ENCODE data around the gene MBD1.
A peak's percentile ranks its signal among the peaks of the same experiment; 100 is the strongest.
"Not testable (repeated sequence)": the region's sequence is repeated elsewhere in the genome, so short reads cannot be mapped to it uniquely, and the experiment has no call there.

MBD1 gene, protein sequence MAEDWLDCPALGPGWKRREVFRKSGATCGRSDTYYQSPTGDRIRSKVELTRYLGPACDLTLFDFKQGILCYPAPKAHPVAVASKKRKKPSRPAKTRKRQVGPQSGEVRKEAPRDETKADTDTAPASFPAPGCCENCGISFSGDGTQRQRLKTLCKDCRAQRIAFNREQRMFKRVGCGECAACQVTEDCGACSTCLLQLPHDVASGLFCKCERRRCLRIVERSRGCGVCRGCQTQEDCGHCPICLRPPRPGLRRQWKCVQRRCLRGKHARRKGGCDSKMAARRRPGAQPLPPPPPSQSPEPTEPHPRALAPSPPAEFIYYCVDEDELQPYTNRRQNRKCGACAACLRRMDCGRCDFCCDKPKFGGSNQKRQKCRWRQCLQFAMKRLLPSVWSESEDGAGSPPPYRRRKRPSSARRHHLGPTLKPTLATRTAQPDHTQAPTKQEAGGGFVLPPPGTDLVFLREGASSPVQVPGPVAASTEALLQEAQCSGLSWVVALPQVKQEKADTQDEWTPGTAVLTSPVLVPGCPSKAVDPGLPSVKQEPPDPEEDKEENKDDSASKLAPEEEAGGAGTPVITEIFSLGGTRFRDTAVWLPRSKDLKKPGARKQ

DNA sequence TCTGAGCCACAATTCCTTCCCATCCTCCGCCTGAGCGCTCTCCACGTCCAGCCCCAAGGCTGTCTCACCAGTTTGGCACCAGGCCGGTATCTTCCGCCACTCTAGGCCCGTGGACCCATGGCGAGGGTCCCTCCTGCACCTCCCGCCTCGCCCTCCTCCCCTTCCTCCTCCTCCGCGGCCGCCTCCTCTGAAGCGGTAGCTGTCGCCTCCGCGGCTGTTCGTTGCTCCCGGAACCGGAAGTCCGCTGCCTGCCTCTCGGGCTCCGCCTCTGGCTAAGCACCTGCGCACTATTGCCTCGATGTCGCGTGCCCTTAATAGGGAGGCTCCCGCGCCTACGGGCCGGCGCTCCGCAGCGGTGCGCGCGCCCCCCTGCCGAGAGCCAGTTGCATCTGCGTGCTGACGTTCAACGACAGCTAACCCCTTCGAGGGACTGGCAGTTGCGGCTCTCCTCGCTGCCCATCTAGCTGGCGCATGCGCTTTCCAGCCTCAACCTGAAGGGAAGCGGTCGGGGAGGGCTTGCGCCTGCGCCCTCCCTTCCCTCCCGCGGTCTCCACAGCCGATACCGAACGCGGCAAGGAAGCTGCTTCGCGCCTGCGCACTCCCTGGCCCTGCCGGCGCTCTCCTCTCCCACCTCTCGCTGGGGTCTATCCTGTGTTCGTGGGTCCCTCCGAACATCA is at the start of gene MBD1:
Gene MBD1 (minus strand): TSS at position 229 of the 677 bp plus-strand sequence. CDS start 1,531 bp downstream, outside the sequence.
- DNase-seq: peak; percentile 95

DNA sequence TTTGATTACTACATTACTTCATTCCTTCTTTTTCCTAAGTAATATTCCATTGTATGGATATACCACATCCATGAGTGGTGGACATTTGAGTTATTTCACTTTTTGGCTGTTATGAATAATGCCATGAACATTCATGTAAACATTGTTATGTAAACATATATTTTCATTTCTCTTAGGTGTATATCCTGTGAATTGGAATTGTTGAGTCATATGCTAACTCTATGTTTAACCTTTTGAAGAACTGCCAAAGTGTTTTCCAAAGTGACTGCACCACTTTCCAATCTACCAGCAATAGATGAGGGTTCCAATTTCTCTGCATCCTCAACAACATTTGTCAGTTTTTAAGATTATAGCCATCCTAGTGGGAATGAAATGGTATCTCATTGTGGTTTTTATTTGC is 48.9 kb upstream of the MBD1 start:
- DNase-seq: no peak

DNA sequence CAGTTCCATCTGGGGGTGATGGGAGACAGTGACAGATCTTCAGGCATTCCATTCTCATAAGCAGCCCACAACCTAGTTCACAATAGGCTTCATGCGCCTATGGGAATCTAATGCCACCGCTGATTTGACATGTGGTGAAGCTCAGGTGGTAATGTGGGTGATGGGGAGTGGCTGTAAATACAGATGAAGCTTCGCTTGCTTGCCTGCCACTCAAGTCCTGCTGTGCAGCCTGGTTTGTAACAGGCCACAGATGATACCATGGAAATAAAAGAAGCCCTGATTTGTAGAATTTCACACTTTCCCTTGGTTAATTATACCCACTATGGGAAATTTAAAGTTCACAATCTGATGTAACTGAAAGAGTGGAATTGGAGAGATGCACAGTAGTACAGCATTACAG is 46.7 kb upstream of the MBD1 start:
- DNase-seq: no peak

DNA sequence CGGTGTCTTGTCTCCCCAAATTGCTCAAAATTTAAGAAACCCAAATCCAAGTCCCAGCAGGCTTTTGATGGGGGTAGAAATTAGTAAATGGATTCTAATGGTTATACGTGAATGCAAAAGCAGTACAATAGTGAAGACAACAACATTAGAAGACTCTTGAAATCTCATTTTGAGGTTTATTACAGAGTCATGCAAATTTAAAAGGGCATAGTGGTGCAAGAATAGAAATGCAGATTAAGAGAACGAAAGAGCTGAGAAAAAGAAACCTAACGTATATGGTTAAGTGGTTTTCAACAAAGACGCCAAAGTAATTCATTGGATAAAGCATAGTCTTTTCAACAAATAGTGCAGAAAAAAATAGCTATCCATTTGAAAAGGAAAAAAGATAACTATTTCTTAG is 39.4 kb upstream of the MBD1 start:
- no peak for DNase-seq

DNA sequence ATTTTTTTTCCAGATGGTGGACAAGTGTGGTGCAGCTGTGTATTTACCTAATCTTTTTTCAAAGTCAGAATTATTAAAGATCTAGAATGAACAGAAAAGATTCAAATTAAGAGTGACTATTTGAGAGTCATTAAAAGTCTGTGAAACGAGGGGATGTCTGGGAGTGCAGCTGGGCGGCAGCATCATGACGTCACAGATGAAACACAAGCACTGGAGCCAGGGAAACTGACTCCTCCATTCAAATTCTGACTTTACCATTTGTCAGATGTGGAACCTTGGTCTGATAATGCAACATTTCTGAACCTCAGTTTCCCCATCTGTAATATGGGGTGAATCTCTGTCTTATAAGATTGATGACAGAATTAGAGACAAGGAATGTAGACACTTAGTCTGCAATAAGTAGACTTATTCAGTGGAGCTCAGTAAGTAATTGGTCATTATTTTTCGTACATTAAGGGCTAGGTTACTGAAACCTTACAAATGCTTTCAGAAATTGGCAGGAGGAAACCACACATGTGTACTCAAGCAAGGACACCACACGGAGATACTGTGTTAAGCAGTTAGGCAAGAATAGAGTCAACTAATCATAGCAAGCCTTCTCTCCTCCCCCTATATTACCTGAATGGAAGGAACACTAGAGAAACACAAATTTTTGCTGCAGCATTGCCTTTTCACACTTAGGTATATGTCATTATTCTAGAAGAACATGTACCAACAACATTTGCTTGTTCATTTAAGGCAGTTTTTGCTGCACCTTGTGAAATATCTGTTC is 34.0 kb upstream of the MBD1 start:
- no peak for DNase-seq

DNA sequence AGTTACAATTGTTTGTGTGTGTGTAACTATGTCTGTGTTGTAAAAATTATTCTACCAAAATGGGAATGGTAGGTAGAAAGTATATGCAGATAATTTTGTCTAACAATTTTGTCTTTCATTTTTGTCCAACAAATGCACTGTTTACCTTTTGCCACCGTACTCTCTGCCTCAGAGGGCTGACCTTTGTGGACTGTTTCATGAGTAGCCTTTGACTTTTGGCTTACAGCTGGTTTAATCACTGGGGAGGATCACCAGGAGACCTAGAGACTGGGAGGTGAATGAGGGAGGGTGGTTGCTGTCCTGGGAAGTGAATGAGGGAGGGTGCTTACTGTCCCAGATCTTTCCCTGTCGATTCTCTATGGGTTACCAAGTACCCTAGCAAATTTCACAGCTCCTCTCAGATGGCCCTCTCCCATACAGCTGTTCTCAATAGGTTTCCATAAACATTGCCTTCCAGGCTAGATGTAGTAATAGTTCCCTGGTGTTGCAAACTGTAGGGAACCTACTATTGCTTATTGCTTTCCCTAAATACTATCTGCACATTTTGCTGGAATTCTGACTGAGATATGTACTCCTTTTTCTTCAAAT is 32.6 kb upstream of the MBD1 start:
- no peak for DNase-seq

DNA sequence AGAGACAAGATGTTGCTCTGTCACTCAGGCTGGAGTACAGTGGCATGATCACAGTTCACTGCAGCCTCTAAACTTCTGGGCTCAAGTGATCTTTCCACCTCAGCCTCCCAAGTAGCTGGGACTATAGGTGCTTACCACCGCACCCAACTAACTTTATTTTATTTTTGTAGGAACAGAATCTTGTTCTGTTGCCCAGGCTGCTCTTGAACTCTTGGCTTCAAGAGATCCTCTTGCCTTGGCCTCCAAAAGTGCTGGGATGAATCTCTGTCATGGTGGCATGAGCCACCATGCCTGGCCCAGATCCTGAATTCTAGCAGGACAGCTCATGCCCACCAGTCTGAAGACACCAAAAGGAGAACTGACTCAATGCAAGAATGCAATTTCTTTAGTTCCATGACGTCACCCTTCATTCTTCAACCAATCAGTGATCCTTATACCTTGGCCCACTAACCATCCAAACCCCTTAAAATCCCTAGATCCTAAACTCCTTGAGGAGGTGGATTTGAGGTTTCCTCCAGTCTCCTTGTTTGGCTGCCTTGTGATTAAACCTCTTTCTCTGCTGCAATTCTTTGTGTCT is 31.8 kb upstream of the MBD1 start:
- DNase-seq: no peak

DNA sequence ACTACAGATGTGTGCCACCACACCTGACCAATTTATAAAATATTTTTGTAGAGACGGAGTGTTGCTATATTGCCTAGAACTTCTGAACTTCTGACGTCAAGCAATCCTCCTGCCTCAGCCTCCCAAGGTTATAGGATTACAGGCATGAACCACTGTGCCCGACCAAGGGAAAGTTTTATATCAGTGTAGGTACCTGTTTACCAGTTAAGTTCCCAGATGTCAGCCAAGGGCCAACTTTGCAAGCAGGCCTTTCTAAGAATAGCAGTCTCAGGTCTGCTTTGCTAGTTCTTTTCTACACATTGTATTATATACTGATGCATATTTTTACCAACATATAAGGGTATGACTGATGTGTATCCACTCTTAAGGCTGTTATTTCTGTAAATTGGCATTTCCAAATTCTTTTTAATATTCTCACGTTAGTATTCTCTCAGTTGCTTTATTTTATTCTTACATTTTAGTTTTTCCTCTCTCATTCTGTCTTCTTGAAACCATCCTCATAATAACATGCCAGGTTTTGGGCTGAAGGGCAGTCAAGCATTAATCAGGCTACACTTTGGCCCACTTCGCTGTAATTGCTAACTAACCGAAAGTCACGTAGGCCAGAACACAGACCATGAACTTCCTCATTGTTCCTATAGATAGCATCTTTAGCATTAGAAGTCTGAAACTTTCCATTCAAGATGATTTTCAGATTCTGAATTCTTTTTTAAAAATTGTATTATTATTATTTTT is 31.1 kb upstream of the MBD1 start:
- no peak for DNase-seq

DNA sequence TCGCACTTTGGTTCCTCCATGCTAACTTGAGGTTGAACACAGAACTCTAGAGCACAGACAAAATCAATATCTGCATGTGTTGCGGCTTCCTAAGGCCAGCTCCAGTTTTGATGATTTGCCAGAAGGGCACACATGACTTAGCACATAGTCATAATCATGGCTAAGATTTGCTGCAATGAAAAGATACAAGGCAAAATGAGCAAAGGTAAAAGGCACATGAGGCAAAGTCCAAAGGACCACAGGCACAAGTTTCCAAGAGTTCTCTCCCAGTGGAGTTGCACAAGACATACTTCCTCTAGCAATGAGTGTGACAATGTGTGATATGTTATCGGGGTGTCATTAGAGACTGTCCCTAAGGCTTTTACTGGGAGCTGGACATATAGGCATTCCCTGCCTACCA is 30.3 kb upstream of the MBD1 start:
- no peak for DNase-seq

DNA sequence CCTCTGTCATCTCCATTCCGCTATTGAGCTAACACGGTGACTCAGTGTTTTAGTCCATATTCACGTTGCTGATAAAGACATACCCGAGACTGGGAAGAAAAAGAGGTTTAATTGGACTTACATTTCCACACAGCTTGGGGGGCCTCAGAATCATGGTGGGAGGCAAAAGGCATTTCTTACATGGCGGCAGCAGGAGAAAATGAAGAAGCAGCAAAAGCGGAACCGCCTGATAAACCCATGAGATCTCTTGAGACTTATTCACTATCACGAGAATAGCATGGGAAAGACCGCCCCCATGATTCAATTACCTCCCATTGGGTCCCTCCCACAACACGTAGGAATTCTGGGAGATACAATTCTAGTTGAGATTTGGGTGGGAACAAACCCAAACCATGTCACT is 28.8 kb upstream of the MBD1 start:
- no peak for DNase-seq

DNA sequence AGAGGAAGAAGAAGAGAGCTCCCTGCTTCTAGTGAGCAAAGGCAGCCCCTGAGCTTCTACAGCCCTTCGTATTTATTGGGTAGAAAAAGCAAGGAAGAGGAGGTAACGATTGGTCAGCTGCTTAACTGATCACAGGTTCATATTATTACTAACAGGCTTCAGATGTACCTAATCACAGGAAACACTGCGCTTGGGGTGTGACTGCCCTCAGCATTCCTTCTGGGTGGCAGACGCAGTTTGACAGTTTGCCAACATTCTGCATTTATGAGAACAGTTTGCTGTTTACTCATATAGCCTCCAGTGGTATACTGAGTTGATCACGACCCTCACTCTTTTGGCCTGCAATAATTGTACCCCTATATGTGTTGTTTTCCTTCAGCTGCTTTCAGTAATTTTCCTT is 27.5 kb upstream of the MBD1 start:
- DNase-seq: not testable (repeated sequence)

DNA sequence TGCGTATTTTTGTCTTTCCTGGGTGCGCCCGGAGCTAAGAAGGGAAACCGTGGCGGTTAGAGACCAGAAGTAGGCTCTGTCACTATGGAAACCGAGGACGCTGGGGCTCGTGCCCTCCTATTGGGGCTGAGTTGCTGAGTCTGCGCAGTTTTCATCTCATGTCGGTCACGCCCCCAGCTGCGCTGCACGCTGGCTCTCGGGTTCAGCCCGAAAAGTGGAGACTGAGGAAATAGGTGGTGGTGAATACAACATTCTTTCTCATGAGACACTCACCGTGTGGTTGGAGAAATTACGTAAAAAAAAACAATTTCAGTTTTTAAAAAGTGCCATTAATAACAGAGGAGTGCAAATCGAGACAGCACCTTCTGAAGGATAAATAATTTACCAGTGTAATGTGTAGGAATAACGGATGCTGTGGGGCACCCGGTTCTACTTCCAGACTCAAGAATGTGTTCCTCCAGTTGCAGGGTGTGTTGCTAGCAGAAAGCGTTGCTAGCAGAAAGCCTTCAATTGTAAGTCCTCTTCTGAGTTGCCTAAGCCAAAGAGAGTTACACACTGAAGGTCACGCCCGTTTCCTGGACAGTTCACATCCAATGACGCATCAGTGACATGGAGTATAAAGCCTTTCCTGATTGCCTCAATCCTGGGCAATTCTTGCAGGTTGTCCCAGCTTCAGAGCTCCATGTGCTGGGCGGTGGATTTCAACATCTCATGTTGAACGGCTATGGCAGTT is 26.6 kb upstream of the MBD1 start:
- peak; percentile 93 for DNase-seq

DNA sequence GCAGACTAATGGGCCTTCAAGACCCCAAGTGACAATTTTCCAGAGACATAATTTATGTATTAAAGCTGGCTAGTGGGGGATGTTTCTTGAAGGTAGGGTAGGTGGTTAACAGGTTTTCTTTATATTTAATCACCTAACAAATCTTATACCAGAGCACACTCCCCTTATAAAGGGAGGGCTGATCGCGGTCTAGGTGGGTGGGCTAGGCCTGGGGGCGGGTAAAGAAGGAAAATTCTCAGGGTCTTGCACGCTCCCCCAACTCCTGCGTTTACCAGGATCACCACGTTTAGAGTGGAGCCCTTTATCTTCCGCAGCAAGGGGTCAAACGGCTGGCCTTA is 26.0 kb upstream of the MBD1 start:
- DNase-seq: no peak

DNA sequence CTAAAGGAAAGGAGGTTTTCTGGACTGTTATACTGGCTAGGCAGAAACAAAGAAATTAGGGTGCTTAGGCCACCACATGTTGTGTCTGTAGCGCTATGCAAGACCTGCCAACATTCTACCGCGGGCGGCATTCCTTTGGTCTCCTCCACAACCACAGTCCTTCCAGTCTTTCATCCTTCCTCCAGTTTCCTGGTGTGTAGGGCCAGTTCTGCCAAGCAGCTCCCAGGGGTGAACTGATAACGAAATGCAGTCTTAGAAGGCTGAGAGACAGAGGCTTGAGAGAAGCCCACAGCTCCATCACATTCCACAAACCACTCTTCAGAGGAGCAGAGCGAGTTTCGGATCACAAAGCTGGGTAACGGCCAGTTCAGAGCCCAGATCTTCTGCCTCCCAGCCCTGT is 25.6 kb upstream of the MBD1 start:
- DNase-seq: no peak

DNA sequence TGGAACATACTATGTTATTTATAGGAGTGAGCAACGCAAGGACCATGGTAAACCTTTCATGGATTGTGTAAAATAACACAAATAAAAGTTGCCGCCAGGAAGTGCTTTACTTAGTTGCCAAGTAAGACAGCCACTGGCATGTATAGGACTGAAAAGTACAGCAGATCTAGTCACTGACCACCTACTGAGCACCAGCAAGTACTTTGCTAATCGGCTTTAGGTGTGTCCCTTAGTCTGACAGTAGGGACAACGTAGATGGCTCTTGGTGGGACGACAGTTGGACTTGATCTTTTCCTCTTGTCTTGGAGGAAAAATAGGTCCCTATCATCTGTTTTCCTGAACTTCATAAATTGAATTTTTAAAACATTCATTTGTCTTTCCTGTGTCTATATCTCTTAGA is 19.8 kb upstream of the MBD1 start:
- no peak for DNase-seq

DNA sequence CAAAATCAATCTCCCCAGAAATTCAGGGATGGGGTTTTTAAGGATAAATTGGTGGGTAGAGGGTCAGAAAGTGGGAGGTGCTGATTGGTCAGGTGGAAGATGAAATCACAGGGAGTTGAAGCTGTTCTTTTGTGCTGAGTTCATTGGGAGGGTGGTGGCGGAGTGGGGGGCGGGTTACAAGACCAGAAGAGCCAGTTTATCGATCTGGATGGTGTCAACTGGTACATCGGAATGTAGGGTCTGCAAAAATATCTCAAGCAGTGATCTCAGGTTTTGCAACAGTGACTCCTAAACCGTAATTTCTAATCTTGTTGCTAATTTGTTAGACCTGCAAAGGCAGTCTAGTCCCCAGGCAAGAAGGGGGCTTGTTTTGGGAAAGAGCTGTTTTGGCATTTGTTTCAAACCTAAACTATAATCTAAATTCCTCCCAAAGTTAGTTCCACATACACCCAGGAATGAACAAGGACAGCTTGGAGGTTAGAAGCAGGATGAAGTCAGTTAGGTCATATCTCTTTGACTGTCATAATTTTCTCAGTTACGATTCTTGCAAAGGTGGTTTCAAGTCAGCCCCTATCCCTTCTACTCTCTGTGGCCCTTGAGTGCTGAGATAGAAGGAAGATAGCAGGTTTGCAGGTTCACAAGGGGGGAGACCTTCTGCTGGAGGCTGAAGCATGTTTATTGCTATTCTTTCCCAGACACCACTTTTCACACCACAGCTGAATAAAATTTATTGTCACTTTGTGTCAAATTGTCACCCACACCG is 18.5 kb upstream of the MBD1 start:
- no peak for DNase-seq

DNA sequence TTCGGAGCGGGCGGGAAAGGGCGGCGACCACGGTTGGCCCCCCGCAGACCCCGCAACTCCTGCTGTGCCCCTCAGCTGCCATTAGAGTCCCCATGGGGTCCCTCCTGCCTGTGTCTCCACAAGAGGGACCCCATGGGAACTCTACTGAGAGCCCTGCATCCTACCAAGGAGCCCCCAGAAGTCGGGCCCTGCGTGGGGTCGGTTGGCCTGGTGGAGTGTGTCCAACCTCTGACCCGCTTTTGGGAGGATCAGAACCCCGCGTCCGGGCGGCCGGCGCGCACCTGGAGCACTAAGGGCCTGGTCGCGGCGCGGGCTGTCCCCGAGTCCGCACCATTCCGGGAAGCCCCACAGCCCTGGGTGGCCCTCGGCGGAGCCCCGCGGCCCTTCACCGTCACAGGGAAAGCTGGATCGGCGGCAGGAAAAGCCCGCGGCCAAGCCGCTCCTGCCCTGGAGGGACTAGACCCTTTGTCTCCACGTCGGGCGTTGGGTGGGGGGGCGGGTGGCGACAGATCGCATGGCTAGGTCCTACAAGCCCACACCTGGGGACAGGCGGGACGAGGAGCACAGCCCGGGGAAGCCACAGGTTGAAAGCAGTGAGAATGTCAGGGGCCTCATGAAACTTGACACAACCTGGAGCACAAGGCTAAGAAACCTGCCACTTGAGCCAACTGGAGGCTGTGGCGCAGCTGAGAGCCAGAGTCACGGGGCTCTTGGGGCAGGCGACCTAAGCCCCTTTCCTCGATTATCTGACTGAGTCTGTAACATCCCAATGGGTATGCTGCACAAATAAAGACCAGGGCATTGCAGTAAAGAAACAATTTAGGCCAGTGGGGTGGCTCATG is 17.3 kb upstream of the MBD1 start:
- DNase-seq: no peak

DNA sequence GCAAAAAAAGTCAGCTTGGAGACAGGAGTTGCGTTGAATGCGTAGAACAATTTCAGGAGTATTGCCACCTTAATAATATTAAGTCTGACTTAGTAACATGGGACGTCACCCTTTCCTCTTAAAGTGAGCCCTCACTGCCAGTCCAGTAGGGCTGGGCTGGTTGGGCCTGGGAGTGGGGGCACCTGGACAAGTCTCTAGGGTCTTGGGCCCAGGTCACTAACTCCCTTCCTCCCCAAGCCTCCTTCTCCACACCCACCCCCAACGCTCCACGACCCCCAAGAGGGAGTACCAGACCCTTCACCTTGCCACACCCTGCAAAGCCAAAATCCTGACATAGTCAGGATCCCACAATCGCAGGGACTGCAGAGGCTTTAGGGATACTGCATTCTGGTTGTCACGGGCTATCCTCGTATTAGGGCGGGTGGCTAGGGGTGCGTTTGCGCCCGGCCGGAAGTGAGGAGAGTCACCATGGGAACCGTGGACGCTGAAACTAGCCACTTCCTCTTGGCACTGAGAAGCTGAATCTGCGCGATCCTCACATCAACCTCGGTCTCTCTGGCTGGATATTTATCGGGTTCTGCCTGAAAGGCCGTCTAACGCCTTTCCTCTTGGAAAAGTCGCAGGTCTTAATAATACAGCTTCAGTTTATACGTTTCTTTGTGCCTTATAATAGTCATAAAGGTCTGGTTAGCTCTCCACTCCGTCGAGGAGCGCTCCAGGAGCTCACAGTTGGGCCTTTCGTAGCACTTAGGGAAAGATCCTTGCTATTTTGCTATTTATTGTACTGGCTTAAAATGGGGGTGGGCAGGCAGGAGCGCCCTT is 16.5 kb upstream of the MBD1 start:
- DNase-seq: peak; percentile 82

DNA sequence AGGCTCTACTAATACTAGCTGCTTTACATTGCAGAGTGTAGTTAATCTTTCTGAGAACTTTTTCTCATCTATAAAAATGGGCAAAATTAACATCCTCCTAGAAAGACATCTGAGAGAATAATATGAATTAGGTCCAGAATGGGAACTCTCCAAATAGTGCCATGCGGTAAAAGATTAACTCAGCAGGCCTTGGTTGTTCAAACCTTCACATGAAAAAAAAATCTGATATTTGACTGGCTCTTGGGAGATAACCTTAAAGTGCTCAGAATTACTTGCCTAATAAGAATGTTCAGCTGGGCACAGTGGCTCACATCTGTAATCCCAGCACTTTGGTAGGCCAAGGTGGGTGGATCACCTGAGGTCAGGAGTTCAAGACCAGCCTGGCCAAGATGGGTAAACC is 11.7 kb upstream of the MBD1 start:
- DNase-seq: no peak
